SK-N-SH (cell line): ENCODE data around the gene CCDC9.

Experiments
- ELF1 ChIP-seq: IDR thresholded peaks from 2 replicates; pipeline ENCODE4 v1.4.0; 2012
- EZH2phosphoT487 ChIP-seq: fragments of 200-600 bp; sonication (generic); IDR thresholded peaks from 2 replicates; pipeline ENCODE4 v1.6.1; 2017; ENCODE audit warnings: low read depth, mixed run types, mild to moderate bottlenecking, antibody characterized with exemption, moderate library complexity, borderline replicate concordance
- GABPA ChIP-seq: IDR thresholded peaks from 2 replicates; pipeline ENCODE4 v1.4.0; 2012; ENCODE audit warnings: low read depth, mild to moderate bottlenecking
- NFIC ChIP-seq: IDR thresholded peaks from 2 replicates; pipeline ENCODE4 v1.4.0; 2012; ENCODE audit warnings: borderline replicate concordance
- POLR2AphosphoS5 ChIP-seq: IDR thresholded peaks from 2 replicates; pipeline ENCODE4 v1.6.1; 2012; ENCODE audit warnings: low read depth, low read length
- RCOR1 ChIP-seq: fragments of 150-350 bp; IDR thresholded peaks from 2 replicates; pipeline ENCODE4 v1.6.1; 2017; ENCODE audit warnings: antibody characterized with exemption, low read length
- SIN3A ChIP-seq: IDR thresholded peaks from 2 replicates; pipeline ENCODE4 v1.6.1; 2012; ENCODE audit warnings: low read depth, mild to moderate bottlenecking, low read length, moderate library complexity, borderline replicate concordance
- TEAD4 ChIP-seq: IDR thresholded peaks from 2 replicates; pipeline ENCODE4 v1.4.0; 2012; ENCODE audit warnings: mild to moderate bottlenecking, borderline replicate concordance; ENCODE audit not compliant: insufficient read depth
- TF ChIP-seq, protein P1 (sequence below): fragments of 200-600 bp; sonication (generic); IDR thresholded peaks from 2 replicates; pipeline ENCODE4 v1.6.1; 2017; ENCODE audit warnings: antibody characterized with exemption, mild to moderate bottlenecking, moderate library complexity
- TF ChIP-seq, protein P2 (sequence below): IDR thresholded peaks from 2 replicates; pipeline ENCODE4 v1.6.1; 2012; ENCODE audit warnings: mild to moderate bottlenecking, low read depth, low read length, moderate library complexity

DNA sequence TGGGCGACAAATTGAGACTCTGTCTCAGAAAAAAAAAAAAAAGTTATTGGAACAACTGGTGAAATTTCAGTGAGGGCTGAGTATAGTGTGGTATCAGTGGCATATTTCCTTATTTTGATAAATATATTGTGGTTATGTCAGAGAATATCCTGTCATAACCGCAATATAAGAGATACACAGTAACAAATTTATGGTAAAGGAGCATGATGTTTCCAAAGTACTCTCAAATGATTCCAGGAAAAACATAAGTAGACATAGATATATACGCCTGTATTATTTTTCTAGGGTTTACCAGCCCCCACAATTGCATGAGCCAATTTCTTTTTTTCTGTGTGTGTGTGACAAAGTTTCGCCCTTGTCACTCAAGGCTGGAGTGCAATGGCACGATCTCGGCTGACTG, 47.6 kb downstream of the CCDC9 start:
- TF ChIP-seq, protein P1, sequence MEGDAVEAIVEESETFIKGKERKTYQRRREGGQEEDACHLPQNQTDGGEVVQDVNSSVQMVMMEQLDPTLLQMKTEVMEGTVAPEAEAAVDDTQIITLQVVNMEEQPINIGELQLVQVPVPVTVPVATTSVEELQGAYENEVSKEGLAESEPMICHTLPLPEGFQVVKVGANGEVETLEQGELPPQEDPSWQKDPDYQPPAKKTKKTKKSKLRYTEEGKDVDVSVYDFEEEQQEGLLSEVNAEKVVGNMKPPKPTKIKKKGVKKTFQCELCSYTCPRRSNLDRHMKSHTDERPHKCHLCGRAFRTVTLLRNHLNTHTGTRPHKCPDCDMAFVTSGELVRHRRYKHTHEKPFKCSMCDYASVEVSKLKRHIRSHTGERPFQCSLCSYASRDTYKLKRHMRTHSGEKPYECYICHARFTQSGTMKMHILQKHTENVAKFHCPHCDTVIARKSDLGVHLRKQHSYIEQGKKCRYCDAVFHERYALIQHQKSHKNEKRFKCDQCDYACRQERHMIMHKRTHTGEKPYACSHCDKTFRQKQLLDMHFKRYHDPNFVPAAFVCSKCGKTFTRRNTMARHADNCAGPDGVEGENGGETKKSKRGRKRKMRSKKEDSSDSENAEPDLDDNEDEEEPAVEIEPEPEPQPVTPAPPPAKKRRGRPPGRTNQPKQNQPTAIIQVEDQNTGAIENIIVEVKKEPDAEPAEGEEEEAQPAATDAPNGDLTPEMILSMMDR: no peak
- TF ChIP-seq NFIC (no peak), ELF1 (no peak), SIN3A (no peak), EZH2phosphoT487 (no peak), RCOR1 (no peak), TEAD4 (no peak), GABPA (no peak), POLR2AphosphoS5 (no peak)
- TF ChIP-seq, protein P2, sequence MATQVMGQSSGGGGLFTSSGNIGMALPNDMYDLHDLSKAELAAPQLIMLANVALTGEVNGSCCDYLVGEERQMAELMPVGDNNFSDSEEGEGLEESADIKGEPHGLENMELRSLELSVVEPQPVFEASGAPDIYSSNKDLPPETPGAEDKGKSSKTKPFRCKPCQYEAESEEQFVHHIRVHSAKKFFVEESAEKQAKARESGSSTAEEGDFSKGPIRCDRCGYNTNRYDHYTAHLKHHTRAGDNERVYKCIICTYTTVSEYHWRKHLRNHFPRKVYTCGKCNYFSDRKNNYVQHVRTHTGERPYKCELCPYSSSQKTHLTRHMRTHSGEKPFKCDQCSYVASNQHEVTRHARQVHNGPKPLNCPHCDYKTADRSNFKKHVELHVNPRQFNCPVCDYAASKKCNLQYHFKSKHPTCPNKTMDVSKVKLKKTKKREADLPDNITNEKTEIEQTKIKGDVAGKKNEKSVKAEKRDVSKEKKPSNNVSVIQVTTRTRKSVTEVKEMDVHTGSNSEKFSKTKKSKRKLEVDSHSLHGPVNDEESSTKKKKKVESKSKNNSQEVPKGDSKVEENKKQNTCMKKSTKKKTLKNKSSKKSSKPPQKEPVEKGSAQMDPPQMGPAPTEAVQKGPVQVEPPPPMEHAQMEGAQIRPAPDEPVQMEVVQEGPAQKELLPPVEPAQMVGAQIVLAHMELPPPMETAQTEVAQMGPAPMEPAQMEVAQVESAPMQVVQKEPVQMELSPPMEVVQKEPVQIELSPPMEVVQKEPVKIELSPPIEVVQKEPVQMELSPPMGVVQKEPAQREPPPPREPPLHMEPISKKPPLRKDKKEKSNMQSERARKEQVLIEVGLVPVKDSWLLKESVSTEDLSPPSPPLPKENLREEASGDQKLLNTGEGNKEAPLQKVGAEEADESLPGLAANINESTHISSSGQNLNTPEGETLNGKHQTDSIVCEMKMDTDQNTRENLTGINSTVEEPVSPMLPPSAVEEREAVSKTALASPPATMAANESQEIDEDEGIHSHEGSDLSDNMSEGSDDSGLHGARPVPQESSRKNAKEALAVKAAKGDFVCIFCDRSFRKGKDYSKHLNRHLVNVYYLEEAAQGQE: no peak
